ENCODE results near the gene TP53BP2.
A peak's percentile ranks its signal among the peaks of the same experiment; 100 is the strongest.
"Not testable (repeated sequence)": the region's sequence is repeated elsewhere in the genome, so short reads cannot be mapped to it uniquely, and the experiment has no call there.

TP53BP2 gene, protein sequence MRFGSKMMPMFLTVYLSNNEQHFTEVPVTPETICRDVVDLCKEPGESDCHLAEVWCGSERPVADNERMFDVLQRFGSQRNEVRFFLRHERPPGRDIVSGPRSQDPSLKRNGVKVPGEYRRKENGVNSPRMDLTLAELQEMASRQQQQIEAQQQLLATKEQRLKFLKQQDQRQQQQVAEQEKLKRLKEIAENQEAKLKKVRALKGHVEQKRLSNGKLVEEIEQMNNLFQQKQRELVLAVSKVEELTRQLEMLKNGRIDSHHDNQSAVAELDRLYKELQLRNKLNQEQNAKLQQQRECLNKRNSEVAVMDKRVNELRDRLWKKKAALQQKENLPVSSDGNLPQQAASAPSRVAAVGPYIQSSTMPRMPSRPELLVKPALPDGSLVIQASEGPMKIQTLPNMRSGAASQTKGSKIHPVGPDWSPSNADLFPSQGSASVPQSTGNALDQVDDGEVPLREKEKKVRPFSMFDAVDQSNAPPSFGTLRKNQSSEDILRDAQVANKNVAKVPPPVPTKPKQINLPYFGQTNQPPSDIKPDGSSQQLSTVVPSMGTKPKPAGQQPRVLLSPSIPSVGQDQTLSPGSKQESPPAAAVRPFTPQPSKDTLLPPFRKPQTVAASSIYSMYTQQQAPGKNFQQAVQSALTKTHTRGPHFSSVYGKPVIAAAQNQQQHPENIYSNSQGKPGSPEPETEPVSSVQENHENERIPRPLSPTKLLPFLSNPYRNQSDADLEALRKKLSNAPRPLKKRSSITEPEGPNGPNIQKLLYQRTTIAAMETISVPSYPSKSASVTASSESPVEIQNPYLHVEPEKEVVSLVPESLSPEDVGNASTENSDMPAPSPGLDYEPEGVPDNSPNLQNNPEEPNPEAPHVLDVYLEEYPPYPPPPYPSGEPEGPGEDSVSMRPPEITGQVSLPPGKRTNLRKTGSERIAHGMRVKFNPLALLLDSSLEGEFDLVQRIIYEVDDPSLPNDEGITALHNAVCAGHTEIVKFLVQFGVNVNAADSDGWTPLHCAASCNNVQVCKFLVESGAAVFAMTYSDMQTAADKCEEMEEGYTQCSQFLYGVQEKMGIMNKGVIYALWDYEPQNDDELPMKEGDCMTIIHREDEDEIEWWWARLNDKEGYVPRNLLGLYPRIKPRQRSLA

GRCh38 chr1:223845810-223846682, at the start of gene TP53BP2:
Gene TP53BP2, minus strand, starts transcription at chr1:223845947. Its CDS starts 267 bp downstream, at chr1:223845680.
- H3K4me3 ChIP-seq (ENCODE audit: low read depth, low read length): peak within 1 kb of the TSS; percentile 81

GRCh38 chr1:223890494-223890893, 44.7 kb upstream of the TP53BP2 start:
- not testable (repeated sequence) for H3K4me3 ChIP-seq (ENCODE audit: low read depth, low read length)

- not testable (repeated sequence) for H3K4me3 ChIP-seq (ENCODE audit: low read depth, low read length)
Measured at GRCh38 chr1:223889319-223889718, 43.6 kb upstream of the TP53BP2 start.

- no peak overlapping the region for H3K4me3 ChIP-seq (ENCODE audit: low read depth, low read length)
Measured at GRCh38 chr1:223887747-223888418, 42.1 kb upstream of the TP53BP2 start.

DNA sequence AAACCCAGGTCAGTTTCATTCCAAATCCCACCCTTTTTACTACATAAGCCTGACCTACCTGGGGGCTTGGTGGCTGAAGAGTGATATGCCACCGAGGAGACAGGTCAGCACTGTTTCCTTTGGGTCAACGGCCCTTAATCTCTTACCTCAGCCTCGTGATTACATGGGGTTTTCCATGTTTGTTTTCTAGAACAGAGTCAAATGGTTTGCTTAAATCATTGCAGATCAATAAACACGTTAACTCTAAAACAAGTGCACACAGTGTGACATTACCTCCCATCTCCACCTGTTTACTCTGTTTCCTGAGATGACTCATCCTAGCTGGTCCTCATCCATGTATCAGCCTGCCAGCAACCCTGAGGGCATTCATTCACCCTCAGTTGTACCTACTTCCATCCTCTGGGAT, 40.8 kb upstream of the TP53BP2 start:
- H3K4me3 ChIP-seq (ENCODE audit: low read depth, low read length): no peak overlapping the region

DNA sequence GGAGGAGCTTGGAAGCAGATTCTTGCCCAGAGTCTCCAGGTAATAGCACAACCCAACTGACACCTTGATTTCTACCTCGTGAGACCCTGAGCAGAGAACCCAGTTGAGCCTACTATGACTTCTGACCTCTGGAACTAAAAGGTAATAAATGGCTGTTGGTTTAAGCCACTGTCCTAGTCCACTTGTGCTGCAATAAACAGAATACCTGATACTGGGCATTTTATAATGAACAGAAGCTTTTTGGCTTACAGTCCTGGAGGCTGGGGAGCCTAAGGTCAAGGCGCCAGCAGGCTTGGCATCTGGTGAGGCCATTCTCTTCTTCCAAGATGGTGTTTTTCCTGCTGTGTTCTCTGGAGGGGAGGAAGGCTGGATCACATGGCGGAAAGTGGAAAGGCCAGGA, 39.9 kb upstream of the TP53BP2 start:
- H3K4me3 ChIP-seq (ENCODE audit: low read depth, low read length): no peak overlapping the region

GRCh38 chr1:223878598-223879325, 33.0 kb upstream of the TP53BP2 start:
- H3K4me3 ChIP-seq (ENCODE audit: low read depth, low read length): no peak overlapping the region

DNA sequence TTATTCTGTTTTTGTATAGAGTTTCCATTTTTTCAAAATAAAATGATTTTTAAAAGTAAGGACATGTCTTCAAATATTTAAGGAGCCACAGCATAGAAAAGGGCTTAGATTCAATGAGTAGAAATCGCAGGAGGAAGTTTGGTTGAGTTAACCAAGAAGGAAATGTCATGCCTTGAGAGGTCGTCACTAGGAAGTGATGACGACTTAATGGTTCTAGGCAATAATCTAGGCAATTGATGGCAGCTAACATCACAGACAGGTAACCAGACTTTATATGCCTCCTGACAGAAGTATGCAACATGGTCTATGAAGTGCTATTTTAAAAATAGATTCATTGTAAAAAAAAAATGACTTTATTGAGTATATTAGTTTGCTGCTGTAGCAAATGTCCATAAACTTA, 32.1 kb upstream of the TP53BP2 start:
- H3K4me3 ChIP-seq (ENCODE audit: low read depth, low read length): no peak overlapping the region

DNA sequence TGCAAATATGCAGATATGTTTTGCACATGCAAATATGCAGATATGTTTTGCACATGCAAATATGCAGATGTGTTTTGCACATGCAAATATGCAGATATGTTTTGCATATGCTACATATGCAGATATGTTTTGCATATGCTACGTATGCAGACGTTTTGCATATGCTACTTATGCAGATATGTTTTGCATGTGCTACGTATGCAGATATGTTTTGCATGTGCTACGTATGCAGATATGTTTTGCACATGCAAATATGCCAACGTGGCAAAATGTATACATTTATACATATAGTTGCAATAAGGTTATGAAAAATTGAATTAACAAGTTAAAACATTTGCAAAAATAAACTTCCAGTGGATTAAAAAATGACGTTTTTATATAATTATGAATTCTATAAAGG, 30.8 kb upstream of the TP53BP2 start:
- H3K4me3 ChIP-seq (ENCODE audit: low read depth, low read length): no peak overlapping the region

DNA sequence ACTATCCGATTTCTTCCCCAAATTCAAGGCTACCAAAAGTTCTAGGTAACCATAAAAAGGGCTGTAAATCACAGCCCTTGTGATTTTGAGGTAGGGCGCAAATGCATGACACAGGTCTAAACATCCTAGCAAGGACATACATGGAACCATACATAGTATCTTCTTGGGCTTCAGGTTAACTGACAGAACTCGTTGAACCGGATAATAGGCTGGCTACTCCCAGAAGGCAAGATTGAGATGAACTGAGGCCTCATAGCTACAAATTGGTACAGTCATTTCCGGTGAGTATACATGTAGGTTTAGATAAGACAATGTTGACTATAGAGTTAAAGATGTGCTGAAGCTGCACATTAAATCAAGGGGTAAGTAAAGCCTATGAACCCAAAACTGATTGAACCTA, 27.3 kb upstream of the TP53BP2 start:
- H3K4me3 ChIP-seq (ENCODE audit: low read depth, low read length): no peak overlapping the region

GRCh38 chr1:223872308-223872901, 26.7 kb upstream of the TP53BP2 start:
- no peak overlapping the region for H3K4me3 ChIP-seq (ENCODE audit: low read depth, low read length)

DNA sequence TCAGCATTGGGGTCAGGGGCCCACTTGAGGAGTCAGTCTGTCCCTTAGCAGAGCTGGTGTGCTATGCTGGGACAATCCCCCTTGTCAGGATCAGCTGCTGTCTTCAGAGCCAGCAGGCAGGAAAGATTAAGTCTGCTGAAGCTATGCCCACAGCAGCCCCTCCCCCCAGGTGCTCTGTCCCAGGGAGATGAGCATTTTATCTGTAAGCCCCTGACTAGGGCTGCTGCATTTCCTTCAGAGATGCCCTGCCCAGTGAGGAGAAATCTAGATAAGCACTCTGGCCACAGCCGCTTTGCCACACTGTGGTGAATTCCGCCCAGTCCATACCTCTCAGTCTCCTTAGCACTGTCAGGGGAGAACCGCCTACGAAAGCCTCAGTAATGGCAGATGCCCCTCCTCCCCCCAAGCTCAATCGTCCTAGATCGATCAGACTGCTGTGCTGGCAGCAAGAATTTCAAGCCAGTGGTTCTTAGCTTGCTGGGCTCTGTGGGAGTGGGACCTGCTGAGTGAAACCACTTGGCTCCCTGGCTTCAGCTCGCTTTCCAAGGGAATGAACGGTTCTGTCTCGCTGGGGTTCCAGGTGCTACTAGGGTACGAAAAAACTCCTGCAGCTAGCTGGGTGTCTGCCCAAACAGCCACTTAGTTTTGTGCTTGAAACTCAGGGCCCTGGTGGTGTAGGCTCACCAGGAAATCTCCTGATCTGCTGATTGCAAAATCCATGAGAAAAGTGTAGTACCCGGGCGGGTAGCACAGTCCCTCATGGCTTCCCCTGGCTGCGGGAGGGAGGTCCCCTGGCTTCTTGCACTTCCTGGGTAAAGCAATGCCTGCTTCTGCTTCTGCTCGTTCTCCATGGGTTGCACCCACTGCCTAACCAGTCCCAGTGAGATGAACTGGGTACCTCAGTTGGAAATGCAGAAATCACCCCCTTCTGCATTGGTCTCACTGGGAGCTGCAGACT, 25.1 kb upstream of the TP53BP2 start:
- H3K4me3 ChIP-seq (ENCODE audit: low read depth, low read length): no peak overlapping the region

DNA sequence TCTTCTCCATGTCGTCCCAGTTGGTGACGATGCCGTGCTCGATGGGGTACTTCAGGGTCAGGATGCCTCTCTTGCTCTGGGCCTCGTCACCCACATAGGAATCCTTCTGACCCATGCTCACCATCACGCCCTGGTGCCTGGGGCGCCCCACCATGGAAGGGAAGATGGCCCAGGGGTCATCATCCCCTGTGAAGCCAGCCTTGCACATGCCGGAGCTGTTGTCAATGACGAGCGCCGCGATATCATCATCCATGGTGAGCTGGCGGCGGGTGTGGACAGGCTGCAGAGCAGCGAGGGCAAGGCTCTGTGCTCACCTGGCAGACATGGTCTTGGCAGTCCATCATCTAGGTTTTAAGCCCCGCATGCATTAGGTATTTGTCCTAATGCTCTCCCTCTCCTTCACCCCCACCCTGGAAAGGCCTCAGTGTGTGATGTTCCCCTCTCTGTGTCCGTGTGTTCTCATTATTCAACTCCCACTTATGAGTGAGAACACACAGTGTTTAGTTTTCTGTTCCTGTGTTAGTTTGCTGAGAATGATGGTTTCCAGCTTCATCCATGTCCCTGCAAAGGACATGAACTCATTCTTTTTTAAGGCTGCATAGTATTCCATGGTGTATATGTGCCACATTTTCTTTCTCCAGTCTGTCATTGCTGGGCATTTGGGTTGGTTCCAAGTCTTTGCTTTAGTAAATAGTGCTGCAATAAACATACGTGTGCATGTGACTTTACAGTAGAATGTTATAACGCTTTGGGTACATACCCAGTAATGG, 19.0 kb upstream of the TP53BP2 start:
- H3K4me3 ChIP-seq (ENCODE audit: low read depth, low read length): not testable (repeated sequence)

GRCh38 chr1:223864084-223864483, 18.3 kb upstream of the TP53BP2 start:
- no peak overlapping the region for H3K4me3 ChIP-seq (ENCODE audit: low read depth, low read length)

DNA sequence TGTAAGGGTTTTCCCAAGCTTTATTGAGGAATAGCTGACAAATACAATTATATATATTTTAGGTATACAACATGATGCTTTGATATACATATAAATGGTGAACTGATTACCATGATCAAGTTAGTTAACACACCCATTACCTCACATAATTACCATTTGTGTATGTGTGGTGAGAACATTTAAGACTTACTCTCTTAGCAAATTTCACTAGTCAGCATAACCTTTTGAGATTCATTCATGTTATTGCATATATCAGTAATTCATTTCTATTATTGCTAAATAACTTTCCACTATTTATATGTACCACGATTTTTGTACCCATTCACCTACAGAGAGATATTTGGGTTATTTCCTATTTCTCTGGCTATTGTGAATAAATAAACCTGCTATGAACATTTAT, 16.2 kb upstream of the TP53BP2 start:
- H3K4me3 ChIP-seq (ENCODE audit: low read depth, low read length): no peak overlapping the region

DNA sequence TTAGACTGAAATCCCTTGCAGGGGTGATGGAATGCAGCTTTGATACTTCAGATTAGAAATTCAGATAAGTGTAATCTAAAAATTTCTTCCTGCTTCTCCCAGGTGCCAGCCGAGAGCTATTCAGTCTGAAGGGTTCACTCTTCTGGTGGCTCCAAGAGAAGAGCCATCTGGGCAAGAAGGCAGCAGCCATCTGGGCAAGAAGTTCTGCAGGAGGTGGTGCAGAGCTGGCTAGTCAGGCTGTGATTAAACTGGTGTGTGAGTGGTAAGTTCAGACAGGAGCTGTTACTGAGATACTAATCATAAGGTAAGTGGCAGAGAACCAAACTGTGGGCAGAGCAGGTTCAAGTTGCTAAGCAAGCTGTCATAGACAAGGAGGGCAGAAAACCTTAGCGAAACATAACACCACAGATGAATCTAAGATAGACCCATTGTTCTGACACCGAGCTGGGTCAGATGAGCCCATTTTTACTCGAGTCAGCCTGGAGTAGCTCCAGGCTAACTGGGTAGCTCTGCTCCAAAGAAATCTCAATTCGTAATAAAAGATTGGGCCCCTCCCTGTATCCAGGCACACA, 14.4 kb upstream of the TP53BP2 start:
- no peak overlapping the region for H3K4me3 ChIP-seq (ENCODE audit: low read depth, low read length)

DNA sequence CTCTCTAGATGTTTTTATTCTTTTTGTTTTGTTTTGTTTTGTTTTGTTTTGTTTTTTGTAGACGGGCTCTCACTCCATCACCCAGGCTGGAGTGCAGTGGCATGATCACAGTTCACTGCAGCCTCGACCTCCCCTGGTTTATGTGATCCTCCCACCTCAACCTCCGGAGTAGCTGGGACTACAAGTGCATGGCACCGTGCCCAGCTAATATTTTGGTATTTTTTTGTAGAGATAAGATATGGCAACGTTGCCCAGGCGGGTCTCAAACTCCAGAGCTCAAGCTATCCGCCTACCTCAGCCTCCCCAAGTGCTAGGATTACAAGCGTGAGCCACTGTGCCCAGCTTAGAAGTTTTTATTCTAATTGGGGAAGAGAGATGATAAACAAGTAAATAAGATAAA, 13.3 kb upstream of the TP53BP2 start:
- no peak overlapping the region for H3K4me3 ChIP-seq (ENCODE audit: low read depth, low read length)

Measured in iPS-11a (cell line).